ENCODE data around the gene ARID5B.

DNA sequence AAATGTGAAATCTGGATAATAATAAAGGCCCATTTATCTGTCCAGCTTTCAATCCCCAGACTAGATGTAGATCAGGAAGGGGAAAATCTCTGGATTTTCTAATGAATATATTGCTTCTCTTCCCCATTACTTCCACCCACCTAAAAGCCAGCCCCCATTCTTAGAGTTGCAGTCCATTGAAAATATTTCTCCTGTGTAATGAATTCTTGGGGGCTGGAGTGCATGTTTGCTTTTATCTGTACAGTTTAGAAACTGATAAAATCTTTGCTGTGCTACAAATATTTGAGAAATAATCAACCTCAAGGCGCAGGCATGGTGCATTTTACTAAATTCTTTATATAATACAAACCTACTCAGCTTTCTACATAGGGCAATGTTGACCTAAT is 180.8 kb downstream of the ARID5B start:
- no peak for TF ChIP-seq EZH2 (IDR thresholded peaks at IDR 0.05; ENCODE audit: borderline replicate concordance, low read depth, low read length, severe bottlenecking)
- TF ChIP-seq, protein P1, sequence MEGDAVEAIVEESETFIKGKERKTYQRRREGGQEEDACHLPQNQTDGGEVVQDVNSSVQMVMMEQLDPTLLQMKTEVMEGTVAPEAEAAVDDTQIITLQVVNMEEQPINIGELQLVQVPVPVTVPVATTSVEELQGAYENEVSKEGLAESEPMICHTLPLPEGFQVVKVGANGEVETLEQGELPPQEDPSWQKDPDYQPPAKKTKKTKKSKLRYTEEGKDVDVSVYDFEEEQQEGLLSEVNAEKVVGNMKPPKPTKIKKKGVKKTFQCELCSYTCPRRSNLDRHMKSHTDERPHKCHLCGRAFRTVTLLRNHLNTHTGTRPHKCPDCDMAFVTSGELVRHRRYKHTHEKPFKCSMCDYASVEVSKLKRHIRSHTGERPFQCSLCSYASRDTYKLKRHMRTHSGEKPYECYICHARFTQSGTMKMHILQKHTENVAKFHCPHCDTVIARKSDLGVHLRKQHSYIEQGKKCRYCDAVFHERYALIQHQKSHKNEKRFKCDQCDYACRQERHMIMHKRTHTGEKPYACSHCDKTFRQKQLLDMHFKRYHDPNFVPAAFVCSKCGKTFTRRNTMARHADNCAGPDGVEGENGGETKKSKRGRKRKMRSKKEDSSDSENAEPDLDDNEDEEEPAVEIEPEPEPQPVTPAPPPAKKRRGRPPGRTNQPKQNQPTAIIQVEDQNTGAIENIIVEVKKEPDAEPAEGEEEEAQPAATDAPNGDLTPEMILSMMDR (IDR thresholded peaks at IDR 0.05; ENCODE audit: borderline replicate concordance, extremely low read depth, low read length, poor library complexity, severe bottlenecking), result no peak
